Right hindlimb (tissue), 1 donor: Measurements from ENCODE around the gene NEURL1B.

Source experiments
- DNase-seq: peaks from one replicate; pipeline ENCODE4 v3.0.0-alpha.2; 2018

Gene NEURL1B

DNA sequence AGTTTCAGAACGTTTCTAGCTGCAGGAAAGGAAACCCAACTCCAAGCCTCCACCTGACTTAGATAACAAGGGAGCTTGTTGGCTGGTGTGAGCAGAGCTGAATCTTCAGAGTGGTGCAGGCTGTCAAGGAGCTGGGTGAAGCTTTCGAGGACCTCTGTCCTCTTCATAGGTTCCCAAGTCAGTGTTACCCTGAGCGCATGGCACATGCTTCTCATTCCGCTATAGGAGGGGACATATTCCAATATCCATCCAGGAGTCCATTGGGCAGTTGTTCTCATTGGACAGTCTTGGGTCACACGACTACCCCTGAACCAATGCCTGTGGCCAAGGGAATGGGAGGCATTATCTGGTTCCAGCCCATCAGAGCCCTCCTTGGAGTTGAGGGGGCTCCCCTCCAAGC lies 79.6 kb downstream of the NEURL1B start:
- DNase-seq, result no peak

DNA sequence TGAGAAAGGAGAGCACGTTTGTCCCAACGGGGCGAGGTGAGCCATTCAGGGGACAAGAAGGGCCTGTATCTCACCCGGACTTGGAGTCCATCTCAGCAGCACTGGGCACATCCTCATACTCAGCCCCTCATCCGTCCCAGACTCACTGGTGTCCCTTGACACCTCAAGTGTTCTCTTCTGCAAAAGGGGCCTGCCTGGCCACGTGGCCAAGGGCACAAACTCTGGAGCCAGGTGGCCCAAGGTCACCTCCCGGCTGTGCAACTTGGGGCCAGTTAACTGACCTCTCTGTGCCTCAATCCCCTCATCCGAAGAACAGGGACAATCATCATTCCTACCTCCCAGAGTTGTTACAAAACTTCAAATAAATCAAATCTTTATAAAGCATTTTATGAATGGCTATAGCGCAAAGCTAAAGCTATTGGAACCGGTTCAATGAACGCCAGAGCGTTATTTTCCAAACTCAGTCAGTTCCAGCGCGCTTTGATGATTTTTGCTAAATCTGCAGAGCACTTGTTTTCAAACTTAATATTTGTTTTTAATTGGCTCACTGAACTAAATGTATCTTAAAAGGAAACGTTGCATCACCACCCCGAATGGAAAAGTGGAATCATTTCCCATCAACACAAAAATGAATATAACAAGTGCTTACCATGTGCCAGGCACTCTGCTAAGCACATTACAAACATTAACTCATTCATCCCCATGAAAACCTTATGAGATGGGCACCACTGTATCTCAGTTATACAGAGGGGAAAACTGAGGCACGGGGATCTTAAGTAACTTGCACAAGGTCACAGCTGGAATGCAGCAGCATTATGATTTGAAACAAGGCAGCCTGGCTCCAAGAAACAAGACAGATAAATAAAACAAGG lies 80.6 kb downstream of the NEURL1B start:
- no peak for DNase-seq

DNA sequence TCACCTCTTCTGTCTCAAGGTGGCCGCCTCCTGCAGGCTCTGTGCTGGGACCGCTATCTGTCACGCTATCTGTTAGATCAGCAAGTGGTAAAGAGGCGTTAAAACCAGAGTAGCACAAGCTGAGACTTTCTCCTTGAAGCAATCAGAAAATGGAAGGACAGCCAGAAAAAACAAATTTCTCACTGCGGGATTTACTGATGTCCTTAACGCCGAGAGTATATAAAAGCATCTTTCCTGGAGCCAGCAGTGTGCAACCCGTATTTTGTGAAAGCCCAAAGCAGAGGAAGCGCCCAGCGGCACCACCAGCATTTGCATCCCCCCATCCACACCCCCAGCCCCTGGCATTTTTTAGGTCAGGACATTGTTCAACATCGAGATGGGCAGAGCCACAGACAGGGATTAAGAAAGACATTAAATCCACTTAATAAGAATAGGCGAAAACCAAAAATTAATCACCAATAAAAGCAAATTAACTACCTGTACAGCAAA lies 81.3 kb downstream of the NEURL1B start:
- no peak for DNase-seq

DNA sequence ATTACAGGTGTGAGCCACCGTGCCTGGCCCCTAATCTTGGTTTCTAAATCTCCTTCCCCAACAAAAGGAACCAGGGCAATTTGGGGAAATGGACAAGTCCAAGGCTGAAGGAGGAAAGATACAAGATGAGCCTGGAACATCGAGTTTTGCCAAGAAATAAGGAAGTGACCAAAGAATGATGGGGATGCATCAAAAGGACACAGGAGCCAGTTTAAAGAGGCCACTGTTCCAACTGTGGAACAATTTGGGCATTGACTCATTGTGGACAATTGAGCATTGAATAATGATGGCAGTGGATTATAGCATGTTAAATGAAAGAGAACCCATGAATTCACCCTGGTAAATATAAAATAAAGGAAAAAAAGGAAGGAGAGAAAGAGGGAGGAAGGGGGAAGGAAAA lies 82.4 kb downstream of the NEURL1B start:
- DNase-seq, result no peak

DNA sequence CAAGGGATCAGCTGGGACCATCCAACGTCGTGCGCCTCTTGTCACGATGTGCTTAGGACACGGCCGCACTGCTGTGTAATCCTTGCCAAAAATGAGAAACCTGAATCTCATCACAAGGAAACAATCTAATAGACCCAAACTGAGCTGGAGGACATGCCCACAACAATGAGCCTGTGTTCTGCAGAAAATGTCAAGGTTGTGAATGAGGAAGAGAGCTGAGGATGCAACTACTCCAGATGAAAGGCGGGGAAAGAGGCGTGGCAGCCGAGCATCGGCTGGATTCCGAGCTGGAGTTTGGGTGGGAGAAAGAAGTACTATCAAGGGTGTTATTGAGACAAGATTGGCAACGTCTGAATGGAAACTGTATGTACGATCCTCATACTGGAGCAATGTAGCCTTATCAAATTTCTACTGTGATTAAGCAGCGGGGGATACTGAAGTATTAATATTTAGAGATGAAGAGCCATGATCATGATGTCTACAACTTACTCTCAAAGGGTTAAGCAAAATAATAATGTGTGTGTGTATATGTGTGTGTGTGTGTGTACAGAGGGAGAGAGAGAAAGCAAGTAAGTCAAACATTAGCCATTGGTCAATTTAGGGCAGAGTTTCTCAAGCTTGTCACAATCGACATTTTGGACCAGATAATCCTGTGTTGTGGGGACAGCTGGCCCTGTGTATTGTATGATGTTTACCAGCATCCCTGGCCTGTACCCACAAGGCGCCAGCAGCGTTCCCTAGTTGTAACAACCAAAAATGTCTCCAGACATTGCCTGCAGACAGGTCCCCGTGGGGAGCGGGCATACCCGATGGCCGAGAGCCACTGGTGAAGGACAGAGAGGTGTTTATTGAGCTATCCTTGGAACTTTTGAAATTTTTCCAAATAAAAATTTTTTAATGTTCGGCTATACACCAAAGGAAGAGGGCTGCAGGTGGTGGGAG lies 83.5 kb downstream of the NEURL1B start:
- no peak for DNase-seq

DNA sequence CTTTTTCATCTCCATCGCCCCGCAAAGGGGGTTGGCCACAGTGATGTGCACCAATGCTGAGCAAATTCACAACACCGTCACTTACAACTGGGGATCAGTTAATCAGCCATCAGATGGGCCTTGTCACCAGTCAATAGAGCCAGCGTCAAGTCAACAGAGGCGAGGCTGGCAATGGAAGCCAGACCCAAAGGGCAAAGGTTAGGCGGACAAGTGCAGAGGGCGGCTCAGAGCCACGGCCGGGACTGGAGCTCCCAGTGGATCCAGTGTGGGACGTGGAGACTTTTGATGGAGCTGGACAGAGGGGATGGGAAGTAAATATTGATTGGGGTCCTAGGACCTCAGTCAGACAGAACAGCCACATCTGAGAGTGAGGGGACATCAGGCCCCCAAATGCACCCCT lies 84.2 kb downstream of the NEURL1B start:
- no peak for DNase-seq

DNA sequence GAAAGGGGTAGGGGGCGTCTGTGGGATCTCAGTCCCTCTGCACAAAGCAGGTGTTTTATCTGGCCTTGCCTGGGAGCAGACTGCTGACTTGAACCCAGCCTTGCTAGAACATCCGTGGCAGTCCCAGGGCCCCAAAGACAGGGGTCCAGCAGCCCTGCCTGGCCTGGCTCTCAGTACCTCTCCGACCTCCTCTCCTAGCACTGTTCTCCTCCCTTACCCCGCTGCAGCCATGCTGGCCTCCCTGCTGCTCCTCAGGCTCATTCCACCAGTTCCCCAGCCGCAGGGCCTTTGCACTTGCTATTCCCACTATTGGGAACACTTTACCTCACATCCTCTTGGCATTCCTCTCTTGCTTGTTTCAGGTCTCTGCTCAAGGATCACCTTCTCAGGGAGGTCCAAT lies 84.7 kb downstream of the NEURL1B start:
- DNase-seq, result no peak

DNA sequence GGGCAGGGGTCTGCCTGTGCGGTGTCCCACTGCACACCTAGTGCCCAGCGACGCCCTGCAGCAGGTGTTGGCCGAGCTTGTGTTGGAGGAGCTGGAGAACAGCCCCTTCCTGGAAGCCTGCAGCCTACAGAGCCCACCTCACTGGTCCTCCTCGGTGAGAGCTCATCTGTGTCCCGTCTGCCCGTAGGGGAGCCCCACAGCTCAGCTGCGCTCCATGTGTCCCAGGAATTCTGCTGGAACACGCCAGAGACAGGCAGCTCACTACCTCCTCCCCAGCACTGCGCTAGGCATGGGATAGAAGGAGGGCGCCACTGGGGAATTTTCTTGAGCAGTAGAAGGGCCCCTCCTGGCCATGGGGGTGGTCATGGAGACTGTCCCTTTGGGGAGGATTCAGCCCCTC lies 85.9 kb downstream of the NEURL1B start:
- DNase-seq, result no peak

DNA sequence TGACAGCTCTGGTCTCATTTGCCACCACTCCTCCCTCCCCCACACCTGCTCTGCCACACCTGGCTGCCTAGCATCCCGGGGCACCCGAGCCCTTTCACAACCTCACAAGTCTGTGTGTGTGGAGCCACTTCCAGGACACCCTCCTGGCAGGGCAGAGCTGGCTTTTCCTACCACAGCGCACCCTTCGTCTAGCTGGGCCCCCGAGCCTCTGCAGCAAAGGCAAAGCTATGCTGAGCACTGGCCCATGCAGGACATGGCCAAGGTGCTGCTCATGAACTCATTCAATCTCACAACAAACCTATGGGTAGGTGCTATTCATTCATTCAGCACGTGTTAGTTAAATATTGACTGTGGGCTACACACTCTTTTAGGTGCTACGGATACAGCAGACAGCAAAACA lies 86.5 kb downstream of the NEURL1B start:
- no peak for DNase-seq

DNA sequence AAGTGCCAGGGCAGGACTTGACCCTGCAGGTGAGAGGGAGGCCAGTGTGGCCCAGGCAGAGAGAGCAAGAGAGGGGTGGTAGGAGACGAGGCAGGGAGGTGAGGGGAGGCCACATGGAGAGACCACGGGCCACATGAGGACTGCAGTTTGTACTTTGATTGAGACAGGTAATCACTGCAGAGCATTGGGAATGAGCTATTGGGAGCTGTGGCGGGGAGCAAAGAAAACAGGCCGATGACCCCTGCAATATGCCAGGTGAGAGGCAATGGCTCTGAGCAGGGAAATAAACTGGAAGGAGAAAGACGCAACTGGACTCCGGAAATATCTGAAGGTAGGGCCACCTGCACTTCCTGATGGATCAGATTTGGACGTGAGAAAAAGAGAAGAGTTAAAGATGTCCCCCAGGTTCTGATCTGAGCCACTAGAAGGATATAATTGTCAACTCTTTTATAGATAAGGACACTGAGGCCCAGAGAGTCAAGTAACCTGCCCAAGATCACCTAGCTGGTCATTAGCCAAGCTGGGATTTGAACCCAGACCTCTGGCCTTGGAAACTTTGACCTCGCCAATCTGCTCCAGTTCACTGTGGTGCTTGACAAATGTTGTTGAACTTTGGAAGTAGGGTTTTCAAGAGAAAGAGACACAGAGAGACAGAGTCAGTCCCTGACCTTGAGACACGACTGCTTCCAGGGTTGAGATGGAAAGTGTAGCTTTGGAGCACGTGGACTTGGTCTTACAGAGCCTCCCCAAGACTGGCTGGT lies 87.6 kb downstream of the NEURL1B start:
- DNase-seq, result no peak

DNA sequence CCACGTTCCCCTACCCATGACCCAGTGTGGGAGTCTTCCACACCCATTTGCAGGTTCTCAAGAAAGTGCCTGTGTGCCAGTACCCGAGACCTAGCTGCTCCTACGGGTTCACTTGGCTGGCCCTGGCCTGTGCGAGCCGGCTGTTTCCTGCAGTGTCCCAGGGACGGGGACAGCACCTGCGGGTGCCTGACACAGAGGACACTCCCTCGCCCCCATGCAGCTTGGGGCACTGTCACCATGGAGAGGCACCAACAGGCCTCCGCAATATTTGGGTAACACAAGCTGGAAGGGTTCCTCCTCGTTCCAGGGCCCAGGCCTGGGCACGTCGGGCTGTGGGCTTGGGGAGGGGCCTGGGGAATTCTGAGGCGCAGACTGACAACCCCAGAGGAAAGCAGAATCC lies 88.5 kb downstream of the NEURL1B start:
- no peak for DNase-seq

DNA sequence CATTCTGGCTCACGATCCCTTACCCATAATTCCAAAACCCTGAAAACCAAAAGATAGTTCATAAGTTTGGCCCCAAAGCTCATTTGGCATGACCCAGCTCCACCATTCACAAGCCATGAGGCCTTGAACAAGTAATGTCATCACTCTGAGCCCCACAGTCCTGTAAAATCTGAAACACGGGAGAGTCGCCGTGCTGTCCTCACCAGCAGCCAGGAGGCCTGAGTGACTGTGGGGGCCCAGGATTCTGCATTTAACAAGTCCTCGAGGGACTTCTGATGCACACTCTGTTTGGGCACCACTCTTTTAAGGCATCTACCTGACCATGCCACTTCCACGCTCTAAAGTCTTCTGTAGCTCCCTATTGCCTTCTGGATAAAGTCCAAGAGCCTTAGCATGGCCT lies 89.2 kb downstream of the NEURL1B start:
- DNase-seq, result no peak

DNA sequence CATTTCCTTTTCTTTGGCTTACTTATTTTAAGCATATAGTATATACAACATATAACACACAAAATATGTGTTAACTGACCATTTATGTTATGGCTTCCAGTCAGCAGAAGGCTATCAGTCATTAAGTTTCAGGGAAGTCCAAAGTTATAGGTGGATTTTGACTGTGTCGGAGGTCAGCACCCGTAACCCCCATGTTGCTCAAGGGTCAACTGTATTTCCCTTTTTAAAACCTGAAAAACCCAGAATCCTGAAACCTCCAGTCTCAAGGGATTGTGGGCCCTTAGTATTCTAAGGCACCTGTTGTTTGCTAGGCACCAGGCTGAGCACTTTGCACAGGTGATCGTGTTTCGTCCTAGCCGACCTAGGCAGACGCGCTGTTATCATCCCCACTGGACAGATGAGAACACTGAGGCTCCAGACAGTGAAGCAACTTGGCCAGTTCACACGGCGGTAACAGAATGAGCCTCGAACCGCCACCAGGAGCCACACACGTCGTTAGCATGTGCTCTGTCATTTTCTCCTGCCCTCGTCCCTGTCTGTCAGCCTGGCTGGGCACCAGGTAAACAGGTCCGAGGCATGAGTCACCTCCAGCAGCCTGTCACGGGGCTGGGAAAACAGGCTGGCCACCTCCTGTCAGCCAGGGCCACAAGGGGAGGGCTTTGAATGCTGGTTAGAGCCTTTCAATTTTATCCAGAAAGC lies 90.1 kb downstream of the NEURL1B start:
- DNase-seq, result no peak

DNA sequence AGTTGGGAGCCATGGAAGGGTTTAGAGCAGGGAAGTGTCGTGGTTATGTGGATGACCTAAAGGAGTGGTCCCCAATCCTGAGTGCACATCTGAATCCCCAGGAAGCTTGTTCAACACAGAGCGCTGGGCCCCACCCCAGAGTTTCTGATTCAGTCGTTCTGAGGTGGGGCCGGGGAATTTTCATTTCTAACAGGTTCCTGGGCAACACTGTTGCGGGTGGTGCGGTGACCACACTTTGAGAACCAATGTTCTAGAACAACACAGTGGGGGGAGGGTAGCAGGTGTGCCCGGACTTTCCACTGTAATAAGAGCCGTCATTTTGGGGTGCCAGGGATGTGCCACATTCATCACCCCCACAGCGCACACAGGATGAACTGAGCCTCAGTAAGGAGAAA lies 90.6 kb downstream of the NEURL1B start:
- no peak for DNase-seq

DNA sequence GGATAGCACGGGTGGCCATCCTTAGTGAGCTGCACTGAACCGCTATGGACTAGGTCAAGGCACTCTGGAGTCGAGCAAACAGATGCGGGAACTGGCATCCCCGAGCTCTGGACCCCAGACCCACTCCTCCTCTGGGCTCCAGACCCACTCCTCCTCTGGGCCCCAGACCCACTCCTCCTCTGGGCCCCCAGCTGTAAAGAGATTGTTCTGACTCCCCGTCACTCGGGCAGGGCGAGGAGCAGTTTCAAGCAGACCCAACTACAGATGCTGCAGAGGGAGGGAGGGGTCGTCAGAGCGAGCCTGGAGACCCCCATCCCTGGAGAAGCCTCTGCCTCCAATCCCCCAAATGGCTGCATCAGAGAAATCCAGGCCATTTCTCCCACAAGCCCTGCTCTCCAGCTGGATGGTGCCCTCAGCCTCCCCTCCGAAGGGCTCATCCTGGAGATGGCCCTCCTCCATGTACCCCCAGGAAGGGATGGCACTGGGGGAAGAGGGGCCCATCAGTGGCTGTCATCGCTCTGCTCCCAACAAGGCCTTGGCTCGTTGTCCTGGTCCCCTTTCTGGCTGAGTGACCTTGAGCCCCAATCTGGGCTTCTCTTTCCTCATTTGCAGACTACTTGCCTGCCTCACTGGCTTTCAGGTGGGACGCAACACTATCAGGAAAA lies 91.3 kb downstream of the NEURL1B start:
- DNase-seq, result no peak

DNA sequence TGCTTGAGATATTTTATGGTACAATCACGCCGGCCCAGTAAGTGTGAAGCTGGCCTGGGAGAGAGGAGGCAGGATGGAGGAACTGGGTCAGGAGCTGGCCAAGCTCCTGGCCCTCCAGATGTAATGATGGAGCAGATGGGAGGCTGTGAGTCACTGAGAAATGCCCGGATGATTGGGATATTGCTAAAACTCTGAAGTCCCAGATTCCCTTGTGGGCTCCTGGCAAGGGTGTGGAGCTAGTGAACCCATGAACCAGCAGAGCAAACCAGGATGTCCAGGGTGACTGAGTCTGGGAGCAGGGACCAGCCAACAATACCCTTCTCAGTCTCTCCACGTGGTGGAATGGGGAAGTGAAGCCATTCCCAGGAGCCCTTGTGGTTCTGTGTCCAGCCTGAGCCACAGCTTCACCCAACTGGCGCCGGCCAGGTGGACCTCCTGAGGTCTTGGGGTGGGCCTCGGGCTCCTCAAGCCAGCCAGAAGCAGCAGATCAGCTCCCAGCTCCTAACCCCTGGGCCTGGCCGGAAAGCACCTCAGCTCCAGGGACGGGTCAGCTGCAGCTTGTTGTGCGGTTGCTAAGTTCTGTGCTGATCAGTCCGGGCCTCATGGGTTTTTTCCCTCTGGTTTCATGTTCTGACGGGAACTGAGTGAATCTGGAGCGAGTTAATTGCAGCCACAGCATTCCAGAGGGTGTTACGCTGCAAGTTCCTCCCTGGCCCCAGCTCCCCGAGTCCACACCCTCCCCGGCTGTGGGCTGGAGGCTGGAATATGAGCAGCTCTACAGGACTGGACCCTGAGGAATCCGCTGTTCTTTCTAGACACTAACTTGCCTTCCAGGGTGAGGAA lies 92.3 kb downstream of the NEURL1B start:
- peak; percentile 92 for DNase-seq

DNA sequence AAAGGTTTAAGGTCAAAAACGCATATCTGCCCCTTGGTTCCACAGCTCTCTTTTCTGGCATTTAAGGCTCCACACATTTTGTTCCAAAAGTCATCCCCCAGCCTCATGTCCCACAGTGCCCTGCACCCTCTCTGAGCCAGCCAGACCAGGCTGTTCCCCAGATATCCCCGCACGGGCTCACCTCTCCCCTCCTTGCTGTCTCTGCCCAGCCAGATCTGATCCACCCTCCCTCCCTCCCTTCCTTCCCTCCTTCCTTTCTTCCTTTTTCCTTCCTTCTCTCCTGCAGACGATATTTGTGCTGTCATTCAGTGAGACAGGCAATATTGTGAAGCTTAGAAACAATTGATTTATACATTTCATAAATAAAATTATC lies 92.9 kb downstream of the NEURL1B start:
- peak; percentile 50 for DNase-seq

DNA sequence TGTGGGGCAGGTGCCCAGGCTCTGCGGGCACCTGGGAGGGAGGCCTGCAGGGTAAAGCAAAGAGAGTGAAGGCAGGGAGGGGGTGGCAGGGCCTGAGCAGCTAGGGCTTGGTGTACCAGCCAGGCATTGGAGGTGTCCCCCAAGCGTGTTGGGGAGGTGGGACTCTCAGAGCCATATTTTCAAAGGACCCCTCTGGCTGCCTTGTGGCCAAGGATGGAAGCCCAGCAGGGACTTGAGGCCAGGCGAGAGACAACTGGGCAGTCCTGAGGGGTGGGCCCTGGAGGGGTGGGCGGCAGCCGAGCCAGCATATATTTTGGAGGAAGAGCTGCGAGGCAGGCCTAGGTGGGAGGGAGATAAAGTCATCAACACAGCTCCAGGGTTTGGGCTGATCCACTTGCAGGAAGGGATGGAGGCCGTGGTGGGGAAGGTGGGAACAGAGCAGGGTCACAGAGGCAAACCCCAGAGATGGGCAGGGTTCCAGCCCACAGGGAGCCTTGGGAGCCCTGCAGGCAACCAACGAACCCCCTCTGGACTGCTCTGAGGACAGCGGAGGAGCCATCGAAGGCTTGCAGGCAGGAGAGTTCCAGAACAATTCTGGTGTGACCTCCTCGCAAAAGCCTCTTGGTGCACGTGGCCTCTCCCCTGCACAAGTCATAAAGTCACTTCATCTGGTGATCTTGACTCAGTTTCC lies 94.2 kb downstream of the NEURL1B start:
- no peak for DNase-seq

DNA sequence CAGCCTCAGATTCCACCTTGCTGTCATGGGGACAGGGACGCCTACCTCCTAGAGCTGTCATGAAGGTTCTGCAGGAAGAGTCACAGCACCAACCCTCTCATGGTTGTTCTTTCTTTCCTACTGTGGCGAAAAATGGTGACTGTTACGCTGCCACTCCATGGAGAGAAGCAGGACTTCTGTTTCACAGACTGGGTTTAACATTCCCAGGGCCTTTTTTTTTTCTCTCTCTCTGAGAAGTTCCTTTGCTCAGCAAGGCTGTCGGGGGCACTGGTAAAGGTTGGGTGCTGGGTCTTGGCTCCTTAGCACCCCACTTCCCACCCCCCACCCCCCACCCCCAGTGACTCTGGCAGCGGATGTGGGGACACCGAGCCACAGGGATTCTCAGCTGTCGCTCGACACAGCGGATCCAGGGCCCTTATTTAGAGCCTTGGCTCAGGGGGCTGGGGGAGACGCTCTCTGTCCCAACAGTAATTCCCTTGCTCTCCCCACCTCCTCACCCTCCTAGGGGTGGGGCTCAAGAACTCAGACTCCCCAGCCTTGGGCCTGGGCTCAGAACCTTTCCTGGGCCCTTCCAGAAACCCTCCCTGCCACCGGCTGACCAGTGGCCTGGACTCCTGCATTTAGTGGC lies 95.6 kb downstream of the NEURL1B start:
- DNase-seq, result no peak

DNA sequence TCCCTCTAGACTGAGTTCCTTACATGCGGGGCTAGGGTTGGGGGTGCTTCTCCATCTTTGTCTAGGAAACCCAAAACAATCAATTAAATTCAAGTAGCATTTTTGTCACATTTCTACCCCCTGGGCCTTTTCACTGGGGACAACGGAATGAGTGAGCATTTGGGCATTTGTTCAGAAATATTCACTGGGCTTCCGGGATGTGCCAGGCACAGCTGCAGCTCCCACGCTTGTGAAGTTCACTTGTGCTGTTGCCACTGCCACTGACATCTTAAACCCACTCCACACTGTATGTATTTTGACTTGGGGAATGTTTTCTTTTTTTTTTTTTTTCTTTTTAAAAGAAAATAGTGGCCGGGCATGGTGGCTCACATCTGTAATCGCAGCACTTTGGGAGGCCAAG lies 98.3 kb downstream of the NEURL1B start:
- no peak for DNase-seq
